ENCODE results near the gene C17orf50.
"Not testable (repeated sequence)": the region's sequence is repeated elsewhere in the genome, so short reads cannot be mapped to it uniquely, and the experiment has no call there.

The C17orf50 gene

GRCh38 chr17:35735036-35735805, 25.5 kb upstream of the C17orf50 start:
- DNase-seq, result no peak

GRCh38 chr17:35736236-35736635, 24.5 kb upstream of the C17orf50 start:
- DNase-seq, result no peak

GRCh38 chr17:35738519-35739133, 22.1 kb upstream of the C17orf50 start:
- no peak for DNase-seq

- DNase-seq, result no peak
Observed at GRCh38 chr17:35740216-35740615, 20.5 kb upstream of the C17orf50 start.

GRCh38 chr17:35740997-35741931, 19.4 kb upstream of the C17orf50 start:
- peak; percentile 15 for DNase-seq

GRCh38 chr17:35742496-35742895, 18.2 kb upstream of the C17orf50 start:
- no peak for DNase-seq

- no peak for DNase-seq
Observed at GRCh38 chr17:35742896-35743477, 17.7 kb upstream of the C17orf50 start.

GRCh38 chr17:35743626-35744328, 16.9 kb upstream of the C17orf50 start:
- DNase-seq, result no peak

- DNase-seq, result no peak
Observed at GRCh38 chr17:35744830-35745229, 15.9 kb upstream of the C17orf50 start.

GRCh38 chr17:35745246-35745645, 15.4 kb upstream of the C17orf50 start:
- no peak for DNase-seq

- DNase-seq, result no peak
Observed at GRCh38 chr17:35745749-35746320, 14.9 kb upstream of the C17orf50 start.

- peak; percentile 77 for DNase-seq
Observed at GRCh38 chr17:35747540-35748017, 13.1 kb upstream of the C17orf50 start.

- DNase-seq, result no peak
Observed at GRCh38 chr17:35748341-35748841, 12.3 kb upstream of the C17orf50 start.

- no peak for DNase-seq
Observed at GRCh38 chr17:35748979-35749378, 11.7 kb upstream of the C17orf50 start.

GRCh38 chr17:35749560-35750412, 10.9 kb upstream of the C17orf50 start:
- no peak for DNase-seq

- DNase-seq, result no peak
Observed at GRCh38 chr17:35750526-35751395, 9.9 kb upstream of the C17orf50 start.

GRCh38 chr17:35751541-35751940, 9.1 kb upstream of the C17orf50 start:
- not testable (repeated sequence) for DNase-seq

- no peak for DNase-seq
Observed at GRCh38 chr17:35752471-35752870, 8.2 kb upstream of the C17orf50 start.

- DNase-seq, result no peak
Observed at GRCh38 chr17:35752945-35753764, 7.5 kb upstream of the C17orf50 start, which contains the start of gene GAS2L2. TSS of gene GAS2L2 (minus strand) at chr17:35753239. CDS start at chr17:35752850, 389 bp downstream.
